ENCODE results near the gene SPHK1.

The SPHK1 gene

DNA sequence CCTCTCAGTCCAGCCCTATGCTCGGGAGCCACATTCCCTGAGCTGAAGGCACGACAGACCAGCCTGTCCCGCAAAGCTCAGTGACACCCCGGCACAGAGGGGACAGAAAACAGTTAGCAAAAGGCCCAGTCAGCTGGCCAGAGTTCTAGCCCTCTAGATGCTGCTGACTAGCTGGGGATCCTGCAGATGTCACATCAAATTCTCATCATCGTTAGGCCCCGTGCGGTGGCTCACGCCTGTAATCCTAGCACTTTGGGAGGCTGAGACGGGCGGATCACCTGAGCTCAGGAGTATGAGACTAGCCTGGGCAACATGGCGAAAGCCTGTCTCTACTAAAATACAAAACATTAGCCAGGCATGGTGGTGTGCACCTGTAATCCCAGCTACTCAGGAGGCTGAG lies 51.3 kb downstream of the SPHK1 start:
- DNase-seq: no peak

All from activated effector memory CD4-positive, alpha-beta T cell treated with Interleukin-2 at 50 U/mL for 16 hours (primary cell).